ENCODE measurements around the gene HEPN1.
"Not testable (repeated sequence)": the region's sequence is repeated elsewhere in the genome, so short reads cannot be mapped to it uniquely, and the experiment has no call there.

Gene HEPN1

GRCh38 chr11:124944565-124944964, 25.5 kb downstream of the HEPN1 start:
- DNase-seq = no peak

- no peak for DNase-seq
Observed at GRCh38 chr11:124945826-124946225, 26.8 kb downstream of the HEPN1 start.

GRCh38 chr11:124946735-124947141, 27.7 kb downstream of the HEPN1 start:
- DNase-seq = no peak

GRCh38 chr11:124950601-124951330, 31.7 kb downstream of the HEPN1 start:
- no peak for DNase-seq

- no peak for DNase-seq
Observed at GRCh38 chr11:124951341-124951740, 32.3 kb downstream of the HEPN1 start.

GRCh38 chr11:124953753-124954589, 34.9 kb downstream of the HEPN1 start, which contains the start of gene CCDC15:
TSS of gene CCDC15 (plus strand) at chr11:124954202. CDS start at chr11:124954733, 531 bp downstream.
- peak; percentile 96 for DNase-seq

- no peak for DNase-seq
Observed at GRCh38 chr11:124954590-124954955, 35.5 kb downstream of the HEPN1 start.

DNA sequence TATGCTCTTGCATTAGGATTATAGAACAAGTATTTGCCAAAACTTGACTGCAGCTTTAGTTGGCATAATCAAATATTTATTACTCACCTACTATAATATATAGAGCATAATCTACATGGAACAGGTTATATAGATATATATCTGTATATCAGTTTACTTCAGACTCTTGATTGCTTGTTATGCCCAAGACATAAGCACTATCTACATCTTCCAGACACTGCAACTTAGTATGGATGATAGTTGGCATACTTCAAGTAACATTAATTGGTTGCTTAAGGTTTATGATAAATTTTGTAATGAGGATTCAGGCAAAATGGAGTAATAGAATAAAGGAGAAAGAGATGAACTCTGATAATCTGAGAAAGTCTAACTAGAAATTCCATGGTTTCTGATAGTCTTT, 36.0 kb downstream of the HEPN1 start:
- no peak for DNase-seq

GRCh38 chr11:124961972-124962609, 43.0 kb downstream of the HEPN1 start:
- peak; percentile 63 for DNase-seq

DNA sequence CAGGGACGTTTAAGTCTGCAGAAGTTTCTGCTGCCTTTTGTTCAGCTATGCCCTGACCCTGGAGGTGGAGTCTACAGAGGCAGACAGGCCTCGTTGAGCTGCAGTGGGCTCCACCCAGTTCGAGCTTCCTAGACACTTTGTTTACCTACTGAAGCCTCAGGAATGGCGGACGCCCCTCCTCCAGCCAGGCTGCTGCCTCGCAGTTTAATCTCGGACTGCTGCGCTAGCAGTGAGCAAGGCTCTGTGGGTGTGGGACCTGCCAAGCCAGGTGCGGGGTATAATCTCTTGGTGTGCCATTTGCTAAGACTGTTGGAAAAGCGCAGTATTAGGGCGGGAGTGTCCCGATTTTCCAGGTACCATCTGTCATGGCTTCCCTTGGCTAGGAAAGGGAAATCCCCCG, 49.1 kb downstream of the HEPN1 start:
- DNase-seq = not testable (repeated sequence)

Measured in MV-4-11 (cell line).